Measurements from ENCODE around the gene SFI1.

DNA sequence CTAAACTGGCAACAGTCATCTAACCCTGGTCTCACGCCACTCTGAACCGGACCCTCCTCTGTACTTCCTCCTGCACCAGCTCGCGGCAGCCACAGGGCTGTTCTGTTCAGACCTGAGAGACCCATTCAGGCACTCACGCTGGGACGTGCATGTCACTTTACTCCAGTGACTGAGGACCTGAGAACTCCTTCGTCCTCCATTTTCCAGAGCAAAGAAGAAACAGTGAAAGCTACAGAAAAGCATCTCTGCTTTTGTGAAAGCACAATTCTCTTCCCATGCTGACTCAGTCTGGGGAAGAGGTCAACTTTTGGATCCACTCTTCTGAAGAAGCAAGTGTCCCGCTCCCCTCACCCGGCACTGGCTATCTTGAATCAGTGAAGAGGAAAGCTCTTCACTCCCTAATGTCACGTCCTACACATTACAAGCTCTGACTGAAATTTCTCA, 141.1 kb downstream of the SFI1 start:
- TF ChIP-seq, protein P1, sequence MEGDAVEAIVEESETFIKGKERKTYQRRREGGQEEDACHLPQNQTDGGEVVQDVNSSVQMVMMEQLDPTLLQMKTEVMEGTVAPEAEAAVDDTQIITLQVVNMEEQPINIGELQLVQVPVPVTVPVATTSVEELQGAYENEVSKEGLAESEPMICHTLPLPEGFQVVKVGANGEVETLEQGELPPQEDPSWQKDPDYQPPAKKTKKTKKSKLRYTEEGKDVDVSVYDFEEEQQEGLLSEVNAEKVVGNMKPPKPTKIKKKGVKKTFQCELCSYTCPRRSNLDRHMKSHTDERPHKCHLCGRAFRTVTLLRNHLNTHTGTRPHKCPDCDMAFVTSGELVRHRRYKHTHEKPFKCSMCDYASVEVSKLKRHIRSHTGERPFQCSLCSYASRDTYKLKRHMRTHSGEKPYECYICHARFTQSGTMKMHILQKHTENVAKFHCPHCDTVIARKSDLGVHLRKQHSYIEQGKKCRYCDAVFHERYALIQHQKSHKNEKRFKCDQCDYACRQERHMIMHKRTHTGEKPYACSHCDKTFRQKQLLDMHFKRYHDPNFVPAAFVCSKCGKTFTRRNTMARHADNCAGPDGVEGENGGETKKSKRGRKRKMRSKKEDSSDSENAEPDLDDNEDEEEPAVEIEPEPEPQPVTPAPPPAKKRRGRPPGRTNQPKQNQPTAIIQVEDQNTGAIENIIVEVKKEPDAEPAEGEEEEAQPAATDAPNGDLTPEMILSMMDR (conservative IDR thresholded peaks at IDR 0.05 in 1 of 2, IDR thresholded peaks at IDR 0.05 in 1 of 2; ENCODE audit: extremely low read depth in 1 of 2, insufficient read depth in 1 of 2, low read depth in 1 of 2, low read length in 2 of 2), result no peak
- TF ChIP-seq EZH2 (IDR thresholded peaks at IDR 0.05; ENCODE audit: borderline replicate concordance, low read length), result no peak

All from mammary epithelial cell (primary cell).